ENCODE results near the gene TTBK1. TPM values are rescaled to one million over a fixed set of nuclear protein-coding genes. Genes with fewer than 3 reads are reported as not detected.

TTBK1 gene
- total and polyA plus RNA-seq, 2 of the 4 experiments (the other 2 are of a cell fraction) = 0.02 TPM; not detected in 1

GRCh38 chr6:43302126-43302525 lies 58.8 kb downstream of the TTBK1 start:
- DNase-seq (no peak), ATAC-seq (ENCODE audit: low read depth) (no peak)
- Histone ChIP-seq H3K4me1 (ENCODE audit: control insufficient read depth, insufficient read depth, low read length) (no peaks in the 10 kb centered on the region), H3K4ac (ENCODE audit: low read depth, low read length) (no peak overlapping the region), H3K79me1 (ENCODE audit: low read depth in 1 of 2, low read length in 2 of 2) (no peaks in the 10 kb centered on the region), H3K27me3 (ENCODE audit: control insufficient read depth, insufficient read depth, low read length) (peaks cover 61% of the 10 kb centered on the region), H4K5ac (ENCODE audit: low read depth, low read length) (no peak overlapping the region), H4K91ac (ENCODE audit: insufficient read depth, low read depth, low read length) (no peak overlapping the region), H2BK15ac (ENCODE audit: low read depth, low read length) (no peak overlapping the region), H2BK20ac (ENCODE audit: low read depth, low read length) (no peak overlapping the region), H2AK5ac (ENCODE audit: low read depth, low read length) (no peak overlapping the region), H2AK9ac (replicated peaks; ENCODE audit: low read depth, low read length, poor library complexity) (no peak overlapping the region), H4K20me1 (ENCODE audit: insufficient read depth, low read length) (no peaks in the 10 kb centered on the region; the same call in 1 of the 2 replicates), H3K56ac (ENCODE audit: extremely low read depth, insufficient read depth, low read length) (no peak overlapping the region), H2BK5ac (ENCODE audit: low read depth, low read length, poor library complexity, severe bottlenecking) (no peak overlapping the region), H3K9ac (ENCODE audit: low read depth, low read length) (no peak overlapping the region), H3K9me3 (ENCODE audit: control insufficient read depth, insufficient read depth, low read length) (no peaks in the 10 kb centered on the region), H2AFZ (replicated peaks; ENCODE audit: low read length, poor library complexity) (no peak overlapping the region), H3K14ac (replicated peaks; ENCODE audit: low read depth, low read length) (no peak overlapping the region), H3K36me3 (ENCODE audit: control insufficient read depth, insufficient read depth, low read length) (no peaks in the 10 kb centered on the region), H3K27ac (ENCODE audit: insufficient read depth, low read length) (no peak overlapping the region), H3K18ac (ENCODE audit: low read depth, low read length) (no peak overlapping the region), H3K4me3 (ENCODE audit: insufficient read depth, low read depth, low read length) (no peak overlapping the region), H3K4me2 (ENCODE audit: low read depth, low read length) (no peak overlapping the region), H4K8ac (ENCODE audit: low read depth in 2 of 2, low read length in 2 of 2) (no peak overlapping the region), H2BK120ac (ENCODE audit: low read depth, low read length) (no peak overlapping the region), H3K23ac (ENCODE audit: low read depth, low read length) (no peak overlapping the region), H3K9me1 (ENCODE audit: insufficient read depth, low read length) (no peaks in the 10 kb centered on the region)
- ChIA-PET CTCF (no interaction called here), POLR2A (ENCODE audit: unreplicated experiment) (no interaction called here)
- BruUV-seq (replicated peaks) = no TSS peak
- in situ Hi-C loops (cut with MboI; ENCODE audit: low sequenced_read_pairs) = no loop called here
- WGBS, 2 experiments (ENCODE audit: extremely low coverage in 2 of 2, insufficient read length in 1 of 2) = 78% methylated on average over 15 of the region's 19 CpGs; no CpG with 5 or more reads in 1 of the 2 experiments
- dilution Hi-C loops (cut with HindIII; ENCODE audit: low sequenced_read_pairs, unreplicated experiment) = no loop called here
- intact Hi-C loops (cut with micrococcal nuclease) = no loop called here
- no peak for TF ChIP-seq SMC3 (IDR thresholded peaks at IDR 0.05; ENCODE audit: low read depth, low read length)
- TF ChIP-seq CEBPB (IDR thresholded peaks at IDR 0.05; ENCODE audit: low read depth, low read length) = no peak
- TF ChIP-seq CTCF (conservative IDR thresholded peaks at IDR 0.05; ENCODE audit: low read depth, low read length) = no peak
- no peak for TF ChIP-seq RFX5 (IDR thresholded peaks at IDR 0.05; ENCODE audit: low read depth, low read length)
- TF ChIP-seq USF2 (IDR thresholded peaks at IDR 0.05; ENCODE audit: low read depth, low read length) = no peak
- no peak for TF ChIP-seq NFE2L2 (IDR thresholded peaks at IDR 0.05; ENCODE audit: low read depth, low read length)
- TF ChIP-seq MXI1 (IDR thresholded peaks at IDR 0.05; ENCODE audit: borderline replicate concordance, low read depth, low read length) = no peak
- TF ChIP-seq FOS (IDR thresholded peaks at IDR 0.05; ENCODE audit: low read depth, low read length) = no peak
- no peak for TF ChIP-seq MAFK (IDR thresholded peaks at IDR 0.05; ENCODE audit: low read depth, low read length)
- TF ChIP-seq RAD21 (IDR thresholded peaks at IDR 0.05; ENCODE audit: low read length) = no peak
- no peak for TF ChIP-seq RCOR1 (IDR thresholded peaks at IDR 0.05; ENCODE audit: insufficient replicate concordance, low read length)
